NOMO-1 treated with DMSO at 0.1 percent for 48 hours (cell line): Measurements from ENCODE around the gene RRP7A.
A peak's percentile ranks its signal among the peaks of the same experiment; 100 is the strongest.
"Not testable (repeated sequence)": the region's sequence is repeated elsewhere in the genome, so short reads cannot be mapped to it uniquely, and the experiment has no call there.

Experiments
- DNase-seq: peaks from one replicate; lab custom pipeline; 2025; ENCODE audit not compliant: unreplicated experiment; lab: John Stamatoyannopoulos, UW

Gene RRP7A, protein sequence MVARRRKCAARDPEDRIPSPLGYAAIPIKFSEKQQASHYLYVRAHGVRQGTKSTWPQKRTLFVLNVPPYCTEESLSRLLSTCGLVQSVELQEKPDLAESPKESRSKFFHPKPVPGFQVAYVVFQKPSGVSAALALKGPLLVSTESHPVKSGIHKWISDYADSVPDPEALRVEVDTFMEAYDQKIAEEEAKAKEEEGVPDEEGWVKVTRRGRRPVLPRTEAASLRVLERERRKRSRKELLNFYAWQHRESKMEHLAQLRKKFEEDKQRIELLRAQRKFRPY

GRCh38 chr22:42519525-42520401, at the start of gene RRP7A:
Gene RRP7A (minus strand): TSS chr22:42519796. CDS start chr22:42519786, 10 bp downstream.
- DNase-seq: peak; percentile 63

- DNase-seq: not testable (repeated sequence)
Observed at GRCh38 chr22:42567950-42568349, 48.4 kb upstream of the RRP7A start.

DNA sequence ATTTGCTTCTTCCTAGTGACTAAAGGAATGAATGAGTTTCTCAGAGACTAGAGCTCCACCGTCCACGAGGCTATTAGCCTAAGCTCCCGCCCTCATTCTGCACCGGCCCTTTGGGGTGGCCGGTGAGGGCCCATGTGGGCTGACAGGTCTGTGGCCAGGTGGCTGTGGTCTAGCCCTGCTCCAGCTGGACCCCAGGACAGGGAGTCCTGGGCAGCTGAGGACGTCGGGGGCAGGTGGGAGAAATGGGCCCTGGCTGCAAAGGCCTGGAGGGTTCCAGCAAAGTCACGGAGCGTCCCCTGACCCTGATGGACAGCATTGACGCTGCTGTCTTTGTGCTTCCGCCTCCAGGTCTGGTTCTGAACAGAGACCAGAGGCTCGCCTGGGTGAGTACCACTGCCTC, 46.4 kb upstream of the RRP7A start:
- DNase-seq: no peak

- no peak for DNase-seq
Observed at GRCh38 chr22:42564699-42565098, 45.1 kb upstream of the RRP7A start.

DNA sequence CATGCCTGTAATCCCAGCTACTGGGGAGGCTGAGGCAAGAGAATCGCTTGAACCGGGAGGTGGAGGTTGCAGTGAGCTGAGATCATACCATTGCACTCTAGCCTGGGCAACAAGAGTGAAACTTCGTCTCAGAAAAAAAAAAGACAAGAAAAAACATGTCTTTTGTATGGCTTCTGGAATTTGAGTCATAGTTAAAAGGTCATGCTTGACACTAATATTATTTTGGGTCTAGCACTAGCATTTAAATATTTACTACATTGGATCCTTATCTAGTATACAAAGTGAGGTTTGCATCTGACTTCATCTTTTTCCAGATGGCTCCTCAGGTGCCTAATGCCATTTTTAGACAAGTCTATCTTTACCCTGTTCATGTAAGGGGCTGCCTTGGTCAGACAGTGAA, 44.3 kb upstream of the RRP7A start:
- DNase-seq: not testable (repeated sequence)

GRCh38 chr22:42562684-42563083, 43.1 kb upstream of the RRP7A start:
- DNase-seq: no peak

GRCh38 chr22:42562279-42562678, 42.7 kb upstream of the RRP7A start:
- peak; percentile 77 for DNase-seq

- DNase-seq: no peak
Observed at GRCh38 chr22:42561856-42562255, 42.3 kb upstream of the RRP7A start.

DNA sequence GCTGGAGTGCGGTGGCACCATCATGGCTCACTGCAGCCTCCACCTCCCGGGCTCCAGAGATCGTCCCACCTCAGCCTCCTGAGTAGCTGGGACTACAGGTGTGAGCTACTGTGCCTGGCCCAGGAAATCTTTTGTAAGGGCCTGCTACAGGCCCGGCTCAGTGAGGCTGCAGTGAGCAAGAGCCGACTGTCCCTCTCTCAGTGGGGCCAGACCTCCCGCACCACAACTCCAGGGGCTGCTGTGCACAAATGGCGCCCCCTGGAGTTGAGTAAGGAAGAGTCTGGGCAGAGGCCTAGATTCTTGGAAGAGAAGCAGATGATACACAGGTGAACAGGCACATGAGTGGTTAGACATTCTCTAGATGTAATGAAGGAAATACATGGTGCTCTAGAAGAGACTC, 41.2 kb upstream of the RRP7A start:
- DNase-seq: no peak

GRCh38 chr22:42560381-42560780, 40.8 kb upstream of the RRP7A start:
- no peak for DNase-seq

DNA sequence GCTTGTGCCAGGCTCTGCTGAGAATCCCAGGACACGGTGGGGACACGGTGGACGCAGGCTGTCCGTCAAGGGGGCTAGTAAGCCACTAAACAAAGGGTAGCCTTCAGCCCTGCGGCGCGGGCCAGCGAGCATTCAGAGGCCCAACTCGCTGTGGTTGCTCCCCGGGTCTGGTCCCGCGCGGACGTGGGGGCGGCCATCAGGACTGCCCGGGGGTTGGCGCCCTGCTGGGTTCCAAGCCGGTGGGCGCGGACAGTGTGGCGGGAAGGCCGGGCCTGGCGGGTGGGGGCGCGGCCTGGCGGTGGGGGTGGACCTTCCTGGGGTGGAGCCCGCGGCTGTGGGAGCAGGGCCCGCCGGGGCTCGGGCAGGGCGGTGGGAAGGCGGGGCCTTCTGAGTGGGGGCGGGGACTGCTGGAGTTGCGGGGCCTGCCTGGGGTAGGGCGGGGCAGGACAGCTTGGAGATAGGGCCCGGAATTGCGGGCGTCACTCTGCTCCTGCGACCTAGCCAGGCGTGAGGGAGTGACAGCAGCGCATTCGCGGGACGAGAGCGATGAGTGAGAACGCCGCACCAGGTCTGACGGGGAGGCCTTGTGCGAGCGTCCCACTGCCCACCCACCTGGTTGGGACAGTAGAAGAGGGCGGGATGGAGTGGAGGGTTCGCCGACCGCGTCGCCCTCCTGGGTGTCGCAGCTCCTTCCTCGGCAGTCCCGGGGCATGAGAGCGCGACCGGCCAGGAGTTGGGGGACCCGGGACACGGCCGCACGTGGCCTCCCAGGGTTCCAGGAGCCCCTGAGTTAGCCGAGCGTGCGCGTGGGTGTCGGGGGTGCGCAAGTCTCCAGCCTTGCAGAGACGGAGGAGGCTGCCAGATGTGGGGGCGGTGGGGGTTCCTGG, 34.1 kb upstream of the RRP7A start, which contains the start of gene SERHL2:
SERHL2 (plus strand) TSS at position 482 of the 887 bp plus-strand sequence; CDS start at position 547, 65 bp downstream.
- DNase-seq: peak; percentile 73

DNA sequence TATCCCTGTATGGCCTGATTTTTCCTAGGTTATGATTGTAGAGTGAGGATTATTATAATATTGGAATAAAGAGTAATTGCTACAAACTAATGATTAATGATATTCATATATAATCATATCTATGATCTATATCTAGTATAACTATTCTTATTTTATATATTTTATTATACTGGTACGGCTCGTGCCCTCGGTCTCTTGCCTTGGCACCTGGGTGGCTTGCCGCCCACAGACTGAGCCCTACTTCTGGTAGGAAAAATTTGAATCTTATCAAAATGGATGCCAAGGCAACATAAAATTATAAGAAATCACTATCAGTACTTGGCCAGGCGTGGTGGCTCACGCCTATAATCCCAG, 32.7 kb upstream of the RRP7A start:
- DNase-seq: not testable (repeated sequence)

- no peak for DNase-seq
Observed at GRCh38 chr22:42549331-42550060, 29.9 kb upstream of the RRP7A start.

DNA sequence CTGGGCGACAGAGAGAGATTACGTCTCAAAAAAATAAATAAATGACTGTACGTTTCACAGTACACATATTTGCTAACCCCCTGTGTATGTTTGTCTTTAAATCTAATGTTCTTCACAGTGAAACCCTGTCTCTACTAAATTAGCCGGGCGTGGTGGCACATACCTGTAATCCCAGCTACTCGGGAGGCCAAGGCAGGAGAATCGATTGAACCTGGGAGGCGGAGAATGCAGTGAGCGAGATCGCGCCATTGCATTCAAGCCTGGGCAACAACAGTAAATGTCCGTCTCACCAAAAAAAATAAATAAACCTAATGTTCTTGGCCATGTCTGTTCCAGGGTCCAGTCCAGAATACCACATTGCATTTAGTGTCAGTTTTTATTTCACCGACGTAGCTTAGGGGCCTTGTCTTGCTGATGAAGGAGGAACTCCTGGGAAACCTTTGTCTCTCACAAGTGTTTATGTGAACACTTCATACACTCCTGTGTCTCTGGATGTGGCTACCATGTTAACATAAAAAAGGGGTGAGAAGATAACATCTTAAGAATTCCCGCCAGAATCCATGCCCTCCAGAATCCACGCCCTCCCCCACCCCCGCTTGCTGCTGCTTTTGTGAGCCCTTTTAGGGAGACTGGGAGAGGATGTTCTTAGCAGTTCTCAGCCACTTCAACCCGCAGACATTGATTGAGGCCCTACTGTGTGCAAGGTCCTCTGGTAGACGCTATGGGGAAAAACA, 29.2 kb upstream of the RRP7A start:
- no peak for DNase-seq

- not testable (repeated sequence) for DNase-seq
Observed at GRCh38 chr22:42548126-42548525, 28.5 kb upstream of the RRP7A start.

DNA sequence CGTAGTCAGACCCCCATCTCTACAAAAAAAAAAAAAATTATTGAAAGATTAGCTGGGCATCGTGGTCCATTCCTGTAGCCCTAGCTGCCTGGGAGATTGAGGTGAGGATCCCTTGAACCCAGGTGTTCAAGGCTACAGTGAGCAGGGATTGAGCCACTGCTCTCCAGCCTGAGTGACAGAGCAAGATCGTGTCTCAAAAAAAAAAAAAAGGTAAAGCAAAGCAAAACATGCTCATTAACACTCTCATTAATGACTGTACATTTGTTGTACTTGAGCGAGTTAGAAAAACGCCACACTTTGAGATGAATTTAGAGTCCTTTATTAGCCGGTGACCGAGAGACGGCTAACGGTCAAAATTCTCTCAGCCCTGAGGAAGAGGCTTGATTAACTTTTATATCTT, 28.0 kb upstream of the RRP7A start:
- DNase-seq: no peak

DNA sequence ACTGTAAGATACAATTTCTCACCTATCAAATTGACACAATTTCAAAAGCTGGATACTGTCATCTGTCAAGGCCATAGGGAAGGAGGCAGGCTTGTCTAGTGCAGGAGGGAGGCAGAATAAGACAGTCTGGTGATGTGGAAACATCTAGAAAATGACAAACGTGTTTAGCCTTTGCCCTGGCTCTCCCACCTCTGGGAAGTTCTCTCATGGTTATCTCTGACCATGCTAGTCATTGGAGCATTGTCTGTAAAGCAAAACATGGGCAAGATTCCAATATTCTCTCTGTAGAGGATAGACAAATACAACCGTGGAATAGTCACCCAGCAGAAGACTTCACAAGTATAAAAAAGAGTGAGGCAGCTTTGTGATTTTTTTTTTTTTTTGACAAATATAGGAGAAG, 25.1 kb upstream of the RRP7A start:
- no peak for DNase-seq

GRCh38 chr22:42539236-42539771, 19.7 kb upstream of the RRP7A start:
- not testable (repeated sequence) for DNase-seq

GRCh38 chr22:42537199-42537831, 17.7 kb upstream of the RRP7A start:
- not testable (repeated sequence) for DNase-seq
